GM19238 (cell line): ENCODE measurements around the gene RRAGC.
"Not testable (repeated sequence)": the region's sequence is repeated elsewhere in the genome, so short reads cannot be mapped to it uniquely, and the experiment has no call there.

Experiments used
- DNase-seq: peaks from one replicate; pipeline ENCODE4 v3.0.0; 2011; ENCODE audit warnings: low spot score; ENCODE audit not compliant: insufficient read length

RRAGC gene

GRCh38 chr1:38858833-38859560 lies 575 bp downstream of the RRAGC start:
- DNase-seq, result no peak

- DNase-seq, result no peak
Observed at GRCh38 chr1:38852780-38853179, 6.8 kb downstream of the RRAGC start.

GRCh38 chr1:38848071-38848470 lies 11.5 kb downstream of the RRAGC start:
- no peak for DNase-seq

GRCh38 chr1:38846210-38846609 lies 13.4 kb downstream of the RRAGC start:
- no peak for DNase-seq

DNA sequence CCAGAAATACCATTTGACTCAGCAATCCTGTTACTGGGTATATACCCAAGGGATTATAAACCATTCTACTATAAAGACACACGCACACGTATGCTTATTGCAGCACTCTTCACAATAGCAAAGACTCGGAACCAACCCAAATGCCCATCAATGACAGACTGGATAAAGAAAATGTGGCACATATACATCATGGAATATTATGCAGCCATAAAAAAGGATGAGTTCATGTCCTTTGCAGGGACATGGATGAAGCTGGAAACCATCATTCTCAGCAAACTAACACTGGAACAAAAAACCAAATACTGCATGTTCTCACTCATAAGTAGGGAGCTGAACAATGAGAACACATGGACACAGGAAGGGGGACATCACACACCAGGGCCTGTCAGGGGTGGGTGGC lies 14.5 kb downstream of the RRAGC start:
- not testable (repeated sequence) for DNase-seq

GRCh38 chr1:38840281-38840680 lies 19.3 kb downstream of the RRAGC start:
- no peak for DNase-seq

DNA sequence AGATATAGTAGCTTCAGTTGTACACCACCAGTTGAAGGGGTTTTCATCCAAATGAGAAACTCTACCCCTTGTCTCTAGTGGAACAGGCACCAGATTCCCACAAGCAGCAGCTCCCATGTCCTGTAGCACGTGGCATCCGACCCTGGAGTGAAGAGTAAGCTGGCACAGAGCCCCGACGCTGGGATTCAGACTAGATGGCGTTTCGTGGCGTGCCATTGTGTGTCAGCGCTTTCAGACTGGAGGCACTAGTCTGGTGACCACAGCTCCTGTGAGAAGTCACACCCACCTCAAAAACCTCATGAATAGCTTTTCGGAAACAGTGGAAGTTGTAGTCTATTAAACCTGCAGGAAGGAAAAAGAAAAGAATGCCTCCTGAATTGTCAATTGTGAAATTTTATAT lies 20.2 kb downstream of the RRAGC start:
- DNase-seq, result no peak

GRCh38 chr1:38836316-38836715 lies 23.3 kb downstream of the RRAGC start:
- DNase-seq, result not testable (repeated sequence)

- peak; percentile 61 for DNase-seq
Observed at GRCh38 chr1:38834937-38835827, 24.4 kb downstream of the RRAGC start.

- DNase-seq, result no peak
Observed at GRCh38 chr1:38834221-38834782, 25.3 kb downstream of the RRAGC start.

DNA sequence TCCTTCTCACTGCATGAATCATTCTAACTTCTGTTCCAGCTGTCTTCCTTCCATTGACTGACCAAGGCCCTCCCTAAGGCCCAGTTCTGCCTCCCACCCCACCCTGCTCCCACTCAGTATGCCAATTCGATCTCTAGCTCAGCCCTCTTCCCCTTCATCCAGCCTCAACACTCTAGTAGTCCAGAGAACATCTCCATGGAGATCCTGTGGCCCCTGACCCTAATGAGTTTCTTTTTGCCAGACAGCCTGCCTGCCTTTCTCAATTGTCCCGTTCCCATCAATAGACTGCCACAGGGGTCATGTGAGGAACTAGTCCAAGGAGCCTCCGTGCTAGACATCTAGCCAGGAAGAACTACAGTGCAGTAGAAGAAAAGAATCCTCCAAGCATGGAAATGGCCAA lies 26.4 kb downstream of the RRAGC start:
- no peak for DNase-seq

GRCh38 chr1:38832370-38832734 lies 27.2 kb downstream of the RRAGC start:
- no peak for DNase-seq

DNA sequence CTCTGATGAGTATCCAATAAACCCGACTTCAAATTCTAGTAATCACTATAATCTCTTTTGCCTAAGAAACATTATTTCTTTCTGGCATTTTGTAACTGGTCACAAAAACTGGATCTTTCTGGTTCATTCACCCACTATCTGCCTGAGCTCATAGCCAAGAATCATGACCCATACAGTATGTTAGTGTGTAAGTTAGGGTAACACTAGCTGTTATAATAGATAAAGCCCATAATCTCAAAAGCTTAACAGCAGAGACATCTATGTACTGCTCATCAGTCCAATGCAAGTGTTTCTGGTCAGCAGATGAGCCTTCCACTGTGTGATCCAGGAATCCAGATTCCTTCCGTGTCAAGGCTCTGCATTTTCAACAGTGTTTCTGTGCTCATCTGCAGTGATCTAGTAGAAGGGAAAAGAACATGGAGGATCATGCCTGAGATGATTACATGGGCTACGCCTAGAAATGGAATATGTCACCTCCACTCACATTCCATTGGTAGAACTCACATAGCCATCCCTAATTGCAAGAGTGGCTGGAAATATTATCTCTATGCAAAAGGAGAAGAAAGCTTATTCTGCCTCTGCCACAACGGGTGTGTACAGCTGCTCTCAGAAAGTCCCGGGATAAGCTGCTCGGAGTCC lies 27.7 kb downstream of the RRAGC start:
- DNase-seq, result no peak

DNA sequence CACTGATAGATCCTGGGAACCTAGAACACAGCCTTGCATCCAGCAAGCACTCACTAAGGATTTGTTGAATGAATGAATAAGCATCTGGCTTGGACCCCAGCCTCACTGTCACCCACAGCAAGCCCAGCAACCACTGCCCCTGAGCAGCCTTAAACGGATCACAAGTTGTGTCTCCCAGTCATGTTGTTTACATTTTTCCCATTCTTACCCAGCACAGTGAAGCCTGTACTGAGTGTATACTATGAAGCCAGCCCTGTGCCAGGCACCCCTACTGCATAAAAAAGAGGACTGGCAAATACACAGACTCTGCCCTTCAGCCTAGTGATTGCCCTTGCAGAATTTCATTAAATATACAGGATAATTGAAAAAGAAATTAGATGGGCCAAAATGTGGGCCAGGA lies 30.2 kb downstream of the RRAGC start:
- no peak for DNase-seq

GRCh38 chr1:38827318-38827717 lies 32.3 kb downstream of the RRAGC start:
- no peak for DNase-seq

GRCh38 chr1:38826886-38827285 lies 32.7 kb downstream of the RRAGC start:
- no peak for DNase-seq

- no peak for DNase-seq
Observed at GRCh38 chr1:38826262-38826661, 33.3 kb downstream of the RRAGC start.

- no peak for DNase-seq
Observed at GRCh38 chr1:38820860-38821259, 38.7 kb downstream of the RRAGC start.

DNA sequence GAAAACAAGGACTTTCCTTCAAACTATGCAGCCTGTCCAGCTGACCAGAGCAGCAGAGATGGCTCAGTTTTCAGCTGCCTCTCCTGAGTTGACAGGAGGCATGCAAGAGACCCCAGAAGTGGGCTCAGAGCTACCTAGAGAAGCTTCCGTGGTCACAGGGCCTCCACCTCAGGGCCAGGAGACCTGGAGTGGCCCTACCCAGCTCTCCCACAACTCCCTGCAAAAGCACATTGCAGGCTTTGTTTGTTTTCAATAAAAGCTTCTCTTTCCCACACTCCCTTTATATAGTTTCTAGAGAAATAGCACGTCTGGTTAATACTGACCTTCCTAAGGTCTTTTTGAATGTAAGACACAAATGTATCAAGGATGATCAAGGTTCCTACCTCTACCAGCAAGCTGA lies 40.1 kb downstream of the RRAGC start:
- DNase-seq, result no peak

DNA sequence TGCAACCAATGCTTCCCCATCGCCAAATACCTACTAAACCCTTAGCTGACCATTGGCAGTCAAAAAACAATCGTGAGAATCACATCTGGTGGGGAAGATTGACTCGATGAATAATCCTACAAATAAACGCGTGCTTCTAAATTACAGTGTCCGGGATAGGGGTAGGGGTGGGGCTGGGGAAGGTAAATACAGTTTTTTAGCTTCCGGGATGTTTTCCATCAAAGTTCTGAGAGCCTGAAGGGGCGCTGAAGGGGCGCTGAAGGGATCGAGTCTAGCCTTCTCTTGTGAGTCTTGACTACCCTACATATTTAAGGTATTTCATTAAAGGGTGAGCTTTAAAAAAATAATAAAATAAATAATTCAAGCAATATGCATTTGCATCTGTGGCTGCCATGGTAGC lies 40.5 kb downstream of the RRAGC start:
- no peak for DNase-seq

DNA sequence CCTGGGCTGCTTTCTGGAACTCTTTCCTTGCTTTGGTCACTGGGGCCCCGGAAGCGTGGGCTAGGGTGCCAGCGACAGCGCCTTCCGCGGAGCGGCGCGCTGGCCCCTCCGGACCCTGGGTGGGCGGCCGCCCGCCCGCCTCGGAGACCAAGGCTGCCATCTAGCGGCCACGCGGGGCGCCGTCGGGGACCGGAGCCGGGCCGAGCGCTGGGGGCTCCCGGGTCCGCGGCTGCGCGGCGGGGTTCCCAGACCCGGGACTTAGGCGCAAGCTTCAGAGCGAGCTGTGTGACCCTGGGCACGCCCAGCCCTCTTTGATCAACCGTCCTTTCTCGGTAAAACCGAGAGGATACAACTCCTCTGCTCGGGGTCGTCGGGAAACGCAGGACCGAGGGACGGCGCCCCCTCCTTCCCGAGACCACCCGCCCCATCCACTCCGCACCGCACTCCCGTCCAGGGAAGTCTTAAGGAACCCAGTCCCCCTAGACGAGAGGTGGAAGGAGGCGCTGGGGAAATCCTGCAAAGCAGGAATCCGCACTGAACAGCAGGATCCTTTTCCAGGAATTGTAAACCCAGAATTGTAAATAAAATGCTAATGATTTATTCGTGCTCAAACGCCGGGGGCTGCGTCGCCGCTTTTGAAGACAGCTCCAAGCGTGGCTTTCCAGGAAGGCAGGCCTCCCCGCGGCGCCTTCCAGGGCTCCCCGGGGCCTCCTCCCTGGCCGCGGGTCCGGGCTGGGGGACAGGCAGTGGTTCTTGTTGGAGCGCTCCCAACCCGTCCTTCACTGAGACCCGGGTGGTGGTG lies 41.2 kb downstream of the RRAGC start:
- DNase-seq, result peak; percentile 45
